ENCODE measurements around the gene CYBA.

GRCh38 chr16:88642881-88643643 is 7.8 kb downstream of the CYBA start:
- TF ChIP-seq CTCF (IDR thresholded peaks at IDR 0.05; ENCODE audit: low read depth, low read length) (no peak), EZH2phosphoT487 (IDR thresholded peaks at IDR 0.05; ENCODE audit: low read depth) (no peak)

Measured in OCI-LY3 (cell line).